ENCODE results near the gene RYR1. TPM values are rescaled to one million over a fixed set of nuclear protein-coding genes. Genes with fewer than 3 reads are reported as not detected.
"Not testable (repeated sequence)": the region's sequence is repeated elsewhere in the genome, so short reads cannot be mapped to it uniquely, and the experiment has no call there.

Gene RYR1
- total and polyA plus RNA-seq, 2 experiments from 2014 or later = 0.07 to 0.21 TPM

DNA sequence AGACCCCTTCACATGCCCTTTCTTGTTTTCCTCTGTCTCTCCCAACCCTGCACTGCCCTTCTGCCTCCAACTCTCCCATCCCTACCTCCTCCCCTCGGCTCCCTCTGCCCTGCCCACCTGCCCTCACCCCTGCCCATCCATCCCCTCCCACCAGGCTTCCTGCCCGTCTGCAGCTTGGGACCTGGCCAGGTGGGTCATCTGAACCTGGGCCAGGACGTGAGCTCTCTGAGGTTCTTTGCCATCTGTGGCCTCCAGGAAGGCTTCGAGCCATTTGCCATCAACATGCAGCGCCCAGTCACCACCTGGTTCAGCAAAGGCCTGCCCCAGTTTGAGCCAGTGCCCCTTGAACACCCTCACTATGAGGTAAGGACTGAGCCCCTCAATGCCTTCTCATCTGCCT is 35.7 kb downstream of the RYR1 start:
- no peaks in the 10 kb centered on the region for H4K20me1 ChIP-seq (ENCODE audit: insufficient read depth, poor library complexity, severe bottlenecking)
- no peaks in the 10 kb centered on the region for H3K9me2 ChIP-seq (replicated peaks; ENCODE audit: insufficient read depth)
- DNase-seq (ENCODE audit: low spot score) = no peak
- no peak overlapping the region for H3K4me3 ChIP-seq
- H3K9me3 ChIP-seq (ENCODE audit: low read depth) = no peaks in the 10 kb centered on the region
- 78% methylated on average over 5 of the region's 5 CpGs for WGBS (ENCODE audit: low lambda C conversion rate, missing lambda C conversion rate)
- no peak overlapping the region for H2AFZ ChIP-seq
- no peak overlapping the region for H3K4me2 ChIP-seq
- H3K79me2 ChIP-seq = no peaks in the 10 kb centered on the region
- H3K27ac ChIP-seq = no peak overlapping the region
- H3K4me1 ChIP-seq (ENCODE audit: insufficient read depth) = no peaks in the 10 kb centered on the region
- TF ChIP-seq EZH2phosphoT487 (IDR thresholded peaks at IDR 0.05; ENCODE audit: low read depth, severe bottlenecking, unreplicated experiment) = no peak
- TF ChIP-seq EZH2 (IDR thresholded peaks at IDR 0.05; ENCODE audit: borderline replicate concordance) = no peak
- TF ChIP-seq, protein P1, sequence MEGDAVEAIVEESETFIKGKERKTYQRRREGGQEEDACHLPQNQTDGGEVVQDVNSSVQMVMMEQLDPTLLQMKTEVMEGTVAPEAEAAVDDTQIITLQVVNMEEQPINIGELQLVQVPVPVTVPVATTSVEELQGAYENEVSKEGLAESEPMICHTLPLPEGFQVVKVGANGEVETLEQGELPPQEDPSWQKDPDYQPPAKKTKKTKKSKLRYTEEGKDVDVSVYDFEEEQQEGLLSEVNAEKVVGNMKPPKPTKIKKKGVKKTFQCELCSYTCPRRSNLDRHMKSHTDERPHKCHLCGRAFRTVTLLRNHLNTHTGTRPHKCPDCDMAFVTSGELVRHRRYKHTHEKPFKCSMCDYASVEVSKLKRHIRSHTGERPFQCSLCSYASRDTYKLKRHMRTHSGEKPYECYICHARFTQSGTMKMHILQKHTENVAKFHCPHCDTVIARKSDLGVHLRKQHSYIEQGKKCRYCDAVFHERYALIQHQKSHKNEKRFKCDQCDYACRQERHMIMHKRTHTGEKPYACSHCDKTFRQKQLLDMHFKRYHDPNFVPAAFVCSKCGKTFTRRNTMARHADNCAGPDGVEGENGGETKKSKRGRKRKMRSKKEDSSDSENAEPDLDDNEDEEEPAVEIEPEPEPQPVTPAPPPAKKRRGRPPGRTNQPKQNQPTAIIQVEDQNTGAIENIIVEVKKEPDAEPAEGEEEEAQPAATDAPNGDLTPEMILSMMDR (IDR thresholded peaks at IDR 0.05; ENCODE audit: poor library complexity) = no peak
- H3K27me3 ChIP-seq = no peaks in the 10 kb centered on the region
- H3K36me3 ChIP-seq (replicated peaks; ENCODE audit: insufficient read depth, low read depth) = no peaks in the 10 kb centered on the region

- no peaks in the 10 kb centered on the region for H3K36me3 ChIP-seq (replicated peaks; ENCODE audit: insufficient read depth, low read depth)
- H4K20me1 ChIP-seq (ENCODE audit: insufficient read depth, poor library complexity, severe bottlenecking) = no peaks in the 10 kb centered on the region
- H3K79me2 ChIP-seq = no peaks in the 10 kb centered on the region
- no peaks in the 10 kb centered on the region for H3K27me3 ChIP-seq
- no peaks in the 10 kb centered on the region for H3K9me2 ChIP-seq (replicated peaks; ENCODE audit: insufficient read depth)
- H3K4me2 ChIP-seq = no peak overlapping the region
- no peaks in the 10 kb centered on the region for H3K4me1 ChIP-seq (ENCODE audit: insufficient read depth)
- WGBS (ENCODE audit: low lambda C conversion rate, missing lambda C conversion rate) = 78% methylated on average over 12 of the region's 12 CpGs
- H3K9me3 ChIP-seq (ENCODE audit: low read depth) = no peaks in the 10 kb centered on the region
- no peak overlapping the region for H3K27ac ChIP-seq
- DNase-seq (ENCODE audit: low spot score) = no peak
- H2AFZ ChIP-seq = no peak overlapping the region
- TF ChIP-seq, protein P1 (IDR thresholded peaks at IDR 0.05; ENCODE audit: poor library complexity) = no peak
- TF ChIP-seq EZH2 (IDR thresholded peaks at IDR 0.05; ENCODE audit: borderline replicate concordance) = no peak
- no peak overlapping the region for H3K4me3 ChIP-seq
These were observed 37.4 kb downstream of the RYR1 start for GRCh38 chr19:38470788-38471480.

- not testable (repeated sequence) for H3K27ac ChIP-seq; DNase-seq (ENCODE audit: low spot score); H3K9me2 ChIP-seq (replicated peaks; ENCODE audit: insufficient read depth); H3K79me2 ChIP-seq; H4K20me1 ChIP-seq (ENCODE audit: insufficient read depth, poor library complexity, severe bottlenecking); H3K4me3 ChIP-seq; H3K4me1 ChIP-seq (ENCODE audit: insufficient read depth); H3K9me3 ChIP-seq (ENCODE audit: low read depth); H3K36me3 ChIP-seq (replicated peaks; ENCODE audit: insufficient read depth, low read depth); H2AFZ ChIP-seq; H3K4me2 ChIP-seq; H3K27me3 ChIP-seq
- 94% methylated on average over 4 of the region's 4 CpGs for WGBS (ENCODE audit: low lambda C conversion rate, missing lambda C conversion rate)
These were observed 39.2 kb downstream of the RYR1 start for GRCh38 chr19:38472725-38473124.

- H3K27me3 ChIP-seq = no peaks in the 10 kb centered on the region
- no peak overlapping the region for H3K27ac ChIP-seq
- H4K20me1 ChIP-seq (ENCODE audit: insufficient read depth, poor library complexity, severe bottlenecking) = no peaks in the 10 kb centered on the region
- no peaks in the 10 kb centered on the region for H3K9me3 ChIP-seq (ENCODE audit: low read depth)
- no peaks in the 10 kb centered on the region for H3K4me1 ChIP-seq (ENCODE audit: insufficient read depth)
- no peak for TF ChIP-seq EZH2phosphoT487 (IDR thresholded peaks at IDR 0.05; ENCODE audit: low read depth, severe bottlenecking, unreplicated experiment)
- TF ChIP-seq, protein P1 (IDR thresholded peaks at IDR 0.05; ENCODE audit: poor library complexity) = no peak
- no peak for TF ChIP-seq EZH2 (IDR thresholded peaks at IDR 0.05; ENCODE audit: borderline replicate concordance)
- no peaks in the 10 kb centered on the region for H3K79me2 ChIP-seq
- H3K36me3 ChIP-seq (replicated peaks; ENCODE audit: insufficient read depth, low read depth) = no peaks in the 10 kb centered on the region
- H3K4me3 ChIP-seq = no peak overlapping the region
- WGBS (ENCODE audit: low lambda C conversion rate, missing lambda C conversion rate) = 95% methylated on average over 21 of the region's 21 CpGs
- H2AFZ ChIP-seq = no peak overlapping the region
- H3K4me2 ChIP-seq = no peak overlapping the region
- DNase-seq (ENCODE audit: low spot score) = no peak
- no peaks in the 10 kb centered on the region for H3K9me2 ChIP-seq (replicated peaks; ENCODE audit: insufficient read depth)
These were observed 39.7 kb downstream of the RYR1 start for GRCh38 chr19:38473201-38473600.

Data from hepatocyte (in vitro differentiated cells).